CD4-positive, alpha-beta T cell treated with Interleukin-17A for 1 hour (primary cell): Measurements from ENCODE around the gene PNLDC1.
"Not testable (repeated sequence)": the region's sequence is repeated elsewhere in the genome, so short reads cannot be mapped to it uniquely, and the experiment has no call there.

ENCODE experiments used
- DNase-seq: peaks from one replicate; pipeline ENCODE4 v3.0.0-alpha.2; 2020

PNLDC1 gene

DNA sequence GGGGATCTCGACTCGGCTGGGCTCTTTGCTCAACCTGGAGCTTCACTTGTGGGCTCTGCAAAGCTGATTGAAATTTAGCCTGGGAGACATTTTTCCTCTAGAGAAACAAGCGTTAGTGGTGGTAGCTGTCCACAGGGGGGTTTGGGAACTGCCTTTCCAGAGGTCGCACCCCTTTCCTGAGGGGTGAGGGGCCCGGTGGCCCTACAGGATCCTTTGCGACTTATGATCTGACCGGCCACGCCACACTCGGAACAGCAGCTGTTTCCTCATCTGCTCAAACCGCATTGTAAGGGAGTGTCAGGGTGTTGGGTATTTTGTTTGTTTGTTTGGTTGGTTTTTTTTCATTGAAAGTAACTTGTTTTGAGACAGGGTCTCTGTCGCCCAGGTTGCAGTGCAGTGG is 21.0 kb downstream of the PNLDC1 start:
- DNase-seq: no peak

DNA sequence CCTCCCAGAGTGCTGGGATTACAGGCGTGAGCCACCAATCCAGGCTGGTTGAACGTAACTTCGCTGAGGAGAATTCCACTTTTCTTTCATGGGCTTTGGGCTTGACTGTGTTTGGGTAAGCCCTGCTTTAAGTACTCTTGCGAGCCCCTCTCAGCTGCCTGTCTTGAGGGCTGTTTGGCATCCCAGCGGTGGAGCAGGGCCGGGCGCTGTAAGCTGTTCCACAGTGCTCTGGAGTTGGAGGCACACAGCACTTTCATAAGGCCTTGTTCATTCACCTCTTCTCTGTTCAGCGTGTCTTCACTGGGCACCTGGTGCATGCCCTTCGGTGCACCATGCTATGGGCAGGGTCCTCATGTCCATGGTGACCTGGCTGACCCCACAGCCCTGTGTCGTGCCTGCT is 21.6 kb downstream of the PNLDC1 start:
- no peak for DNase-seq

DNA sequence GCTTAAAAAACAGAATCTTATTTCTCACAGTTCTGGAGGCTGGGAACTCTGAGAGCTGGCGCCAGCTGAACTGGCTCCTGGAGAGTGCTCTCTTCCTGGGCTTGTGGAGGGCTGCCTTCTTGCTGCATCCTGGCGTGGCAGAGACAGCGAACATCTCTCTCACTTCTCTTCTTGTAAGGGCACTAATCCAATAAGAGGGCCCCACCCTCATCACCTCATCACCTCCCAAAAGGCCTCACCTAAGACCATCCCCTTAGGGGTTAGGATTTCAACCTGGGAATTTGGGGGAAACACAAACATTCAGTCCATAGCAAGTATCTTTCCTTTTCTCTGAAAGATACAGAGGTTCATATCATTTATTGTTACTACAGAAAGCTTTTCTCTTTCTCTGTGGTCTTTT is 23.9 kb downstream of the PNLDC1 start:
- no peak for DNase-seq

DNA sequence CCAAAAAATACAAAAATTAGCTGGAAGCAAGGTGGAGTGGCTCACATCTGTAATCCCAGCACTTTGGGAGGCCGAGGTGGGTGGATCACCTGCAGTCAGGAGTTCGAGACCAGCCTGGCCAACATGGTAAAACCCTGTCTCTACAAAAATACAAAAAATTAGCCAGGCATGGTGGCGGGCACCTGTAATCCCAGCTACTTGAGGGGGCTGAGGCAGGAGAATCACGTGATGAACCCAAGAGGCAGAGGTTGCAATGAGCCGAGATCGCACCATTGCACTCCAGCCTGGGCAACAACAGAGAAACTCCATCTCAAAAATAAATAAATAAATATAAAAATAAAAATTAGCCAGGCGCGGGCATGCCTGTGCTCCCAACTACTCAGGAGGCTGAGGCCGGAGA is 24.6 kb downstream of the PNLDC1 start:
- not testable (repeated sequence) for DNase-seq

DNA sequence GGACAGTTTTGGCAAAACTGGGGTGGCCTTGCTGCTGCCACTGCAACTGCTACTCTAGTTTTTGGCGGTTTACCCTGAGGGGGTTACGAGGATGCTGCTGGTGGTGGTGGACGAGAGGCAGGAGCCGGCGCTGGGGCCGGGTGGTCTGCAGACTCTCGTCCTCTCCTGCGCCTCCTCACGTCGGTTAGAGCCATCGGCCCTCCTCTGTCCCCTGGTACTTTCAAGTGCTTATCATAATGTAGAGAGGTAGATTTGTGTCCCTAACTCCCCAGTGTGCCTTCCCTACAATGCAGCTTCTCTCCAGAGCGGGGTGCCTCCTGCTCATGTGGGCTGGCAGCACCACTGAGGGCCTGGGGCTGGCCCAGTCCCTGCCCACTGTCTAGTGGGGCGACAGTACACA is 25.9 kb downstream of the PNLDC1 start:
- no peak for DNase-seq

DNA sequence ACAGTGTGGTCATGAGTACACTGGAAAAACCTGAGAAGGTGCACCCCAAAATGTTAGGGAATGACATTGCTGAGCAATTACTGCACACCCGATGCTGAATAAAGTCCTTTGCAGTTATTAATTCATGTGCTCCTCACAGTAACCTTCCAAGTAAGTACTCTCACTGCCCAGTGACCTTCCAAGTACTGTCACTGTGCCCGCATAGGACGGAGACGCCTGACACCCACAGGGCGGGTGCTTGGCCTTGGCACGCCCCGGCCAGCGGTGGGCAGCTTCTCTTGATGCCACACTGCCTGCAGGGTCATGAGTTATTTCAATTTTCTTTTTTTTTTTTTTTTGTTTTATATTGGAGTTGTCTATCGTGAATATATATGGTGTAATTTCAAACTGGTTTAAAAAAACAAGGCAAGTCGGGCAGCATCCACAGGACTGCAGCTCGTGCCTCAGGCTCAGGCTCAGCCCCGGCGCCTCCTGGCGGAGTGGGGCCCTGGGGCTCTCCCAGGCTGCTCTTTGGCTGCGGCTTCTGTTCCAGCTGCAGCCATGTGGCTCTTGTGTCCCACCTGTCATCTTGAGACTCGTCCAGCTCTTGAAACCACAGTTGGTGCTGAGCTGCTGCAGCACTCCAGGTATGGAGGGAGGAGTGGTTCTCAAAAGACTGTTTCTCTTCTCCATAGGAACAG is 27.0 kb downstream of the PNLDC1 start:
- no peak for DNase-seq

DNA sequence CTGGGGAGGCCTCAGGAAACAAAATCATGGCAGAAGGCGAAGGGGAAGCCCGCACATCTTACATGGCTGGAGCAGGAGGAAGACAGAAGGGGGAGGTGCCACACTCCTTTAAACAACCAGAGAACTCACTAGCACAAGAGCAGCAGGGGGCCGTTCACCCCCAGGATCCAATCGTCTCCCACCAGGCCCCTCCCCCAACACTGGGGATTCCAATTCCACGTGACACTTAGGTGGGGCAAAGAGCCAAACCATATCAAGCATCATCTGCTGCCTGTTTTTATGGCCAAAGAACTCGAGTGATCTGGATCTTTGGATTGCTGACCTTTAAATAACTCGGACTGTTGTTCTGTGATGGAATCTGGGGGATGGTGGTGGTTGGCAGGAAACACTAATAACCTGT is 28.0 kb downstream of the PNLDC1 start:
- no peak for DNase-seq

DNA sequence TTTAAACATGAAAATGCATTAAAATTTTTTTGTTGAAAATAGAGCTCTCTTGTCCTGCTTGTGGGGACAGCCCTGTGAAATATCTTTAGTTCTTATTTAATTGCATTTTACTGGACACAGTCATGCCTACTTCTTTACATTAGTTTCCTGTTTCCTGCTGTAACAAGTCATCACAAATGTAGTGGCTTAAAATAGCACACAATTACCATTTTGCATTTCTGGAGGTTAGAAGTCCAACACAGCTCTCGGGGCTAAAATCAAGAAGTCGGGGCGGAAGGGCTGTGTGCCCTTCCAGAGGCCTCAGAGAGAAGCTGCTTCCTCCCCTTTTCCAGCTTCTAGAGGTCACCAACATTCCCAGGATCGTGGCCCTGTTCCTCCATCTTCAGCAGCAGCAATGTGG is 29.4 kb downstream of the PNLDC1 start:
- DNase-seq: no peak

DNA sequence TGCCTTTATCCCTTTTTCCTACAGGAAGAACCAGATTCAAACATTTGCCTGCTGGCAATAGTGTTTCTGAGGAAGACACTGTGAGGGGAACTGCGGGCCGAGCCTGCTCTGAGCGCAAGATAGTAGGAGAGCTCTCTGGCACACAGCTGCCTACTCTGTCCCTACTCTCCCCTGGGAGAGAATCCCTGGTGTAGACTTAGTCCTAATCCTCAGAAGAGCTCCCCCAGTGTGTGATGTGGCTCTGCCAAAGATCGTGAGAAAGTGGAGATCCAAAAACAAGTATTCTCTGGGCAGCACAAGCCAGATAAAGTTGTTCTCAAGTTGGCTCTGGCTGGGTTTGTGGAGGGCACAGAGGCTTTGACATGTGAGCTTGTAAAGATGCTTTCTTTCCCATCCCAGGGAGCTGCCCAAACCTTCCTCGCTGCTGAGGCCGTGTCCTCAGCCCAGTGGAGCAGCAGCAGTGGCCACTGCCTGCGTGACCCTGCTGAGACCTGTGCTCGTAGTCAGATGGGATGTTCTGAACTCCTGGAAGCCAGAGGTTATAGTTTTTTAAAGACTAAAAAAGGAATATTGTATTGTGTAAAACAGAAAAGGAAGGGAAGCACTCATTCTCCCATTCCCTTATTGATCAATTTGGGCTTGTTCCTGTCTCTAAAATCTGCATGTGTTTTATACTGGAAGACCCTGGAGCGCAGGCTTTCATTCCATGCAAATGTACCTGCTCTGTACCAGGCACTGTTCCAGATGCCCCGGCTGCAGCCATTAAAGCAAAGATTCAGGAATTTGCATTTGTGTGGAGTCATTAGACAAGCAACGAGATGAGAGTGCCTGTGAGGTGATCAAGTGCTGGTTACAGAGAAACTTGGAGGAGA is 30.7 kb downstream of the PNLDC1 start:
- DNase-seq: no peak

DNA sequence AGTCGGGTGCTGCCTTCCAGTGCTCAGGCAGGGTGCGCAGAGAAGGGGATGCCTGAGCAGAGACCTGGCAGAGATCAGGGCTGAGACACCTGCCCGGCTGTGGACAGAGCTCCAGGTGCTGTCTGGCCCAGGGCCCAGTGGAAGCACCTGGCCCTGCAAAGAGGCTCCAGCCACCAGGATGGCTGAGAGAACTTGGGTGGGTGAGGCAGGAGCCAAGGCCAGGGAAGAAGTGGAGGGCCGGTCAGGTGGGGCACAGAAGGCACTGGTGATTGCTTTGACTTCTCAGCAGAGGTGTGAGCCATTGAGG is 31.2 kb downstream of the PNLDC1 start:
- no peak for DNase-seq

DNA sequence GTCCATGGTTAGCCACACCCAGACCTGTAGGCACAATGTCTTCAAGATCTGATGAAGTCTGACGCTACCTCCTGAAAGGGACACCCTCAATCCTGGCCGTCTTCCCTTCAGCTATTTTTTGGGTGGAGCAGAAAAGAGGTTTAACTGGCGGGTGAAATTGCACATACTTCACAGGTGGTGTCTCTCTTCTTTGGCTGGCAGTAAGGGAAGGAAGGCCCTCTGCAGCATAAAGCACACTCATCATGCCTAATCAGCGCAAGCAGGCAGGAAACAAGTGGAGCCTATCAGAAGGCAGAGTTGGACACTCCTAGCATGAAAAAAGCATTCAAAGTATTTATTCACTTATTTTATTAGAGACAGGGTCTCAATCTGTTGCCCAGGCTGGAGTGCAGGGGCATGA is 32.9 kb downstream of the PNLDC1 start:
- no peak for DNase-seq

DNA sequence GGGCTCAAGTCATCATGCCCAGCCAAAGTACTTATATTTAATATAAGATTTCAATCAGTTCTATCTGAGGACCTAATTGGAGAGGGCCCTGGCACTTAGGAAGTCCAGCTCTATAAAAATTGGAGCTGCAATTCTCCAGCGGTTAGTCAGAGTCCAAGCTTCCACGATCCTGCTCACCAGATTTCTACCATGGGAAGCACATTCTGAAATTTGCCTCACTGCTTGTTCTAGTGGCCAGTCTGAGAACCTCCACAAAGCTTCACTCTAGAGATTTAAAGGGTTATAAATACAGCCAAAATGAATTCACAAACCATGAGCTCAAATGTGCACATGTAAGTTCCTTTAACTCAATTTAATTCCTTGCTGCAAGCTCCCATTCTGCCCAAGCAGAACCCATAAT is 33.5 kb downstream of the PNLDC1 start:
- DNase-seq: no peak

DNA sequence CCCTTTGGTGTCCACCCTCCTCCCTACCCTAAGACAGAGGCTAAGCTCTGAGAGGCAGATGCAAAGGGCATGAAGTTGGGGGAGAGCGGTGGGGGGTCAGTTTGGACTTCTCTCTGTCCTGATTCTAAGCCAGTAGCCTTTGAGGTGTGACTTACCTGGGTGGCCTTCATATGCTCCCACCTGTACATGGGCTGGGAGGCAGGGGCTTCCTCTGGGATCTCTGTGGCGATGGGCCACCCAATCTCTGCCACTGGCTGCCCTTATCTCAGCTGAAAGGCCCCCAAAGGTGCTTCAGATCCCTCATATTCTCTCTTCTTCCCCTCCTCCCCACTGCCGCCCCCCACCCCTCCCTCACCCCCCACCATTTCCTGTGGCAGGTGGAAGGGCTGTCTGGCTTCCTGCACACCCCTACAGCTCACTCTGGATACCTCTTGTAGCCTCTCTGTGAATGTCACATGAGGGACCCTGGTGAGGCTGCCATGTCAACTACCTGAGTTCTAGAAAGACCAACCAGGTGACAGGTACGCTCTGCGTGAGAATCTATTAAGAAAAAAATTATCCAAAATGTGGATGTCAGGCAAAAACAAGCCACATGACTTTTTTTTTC is 34.0 kb downstream of the PNLDC1 start:
- DNase-seq: no peak

DNA sequence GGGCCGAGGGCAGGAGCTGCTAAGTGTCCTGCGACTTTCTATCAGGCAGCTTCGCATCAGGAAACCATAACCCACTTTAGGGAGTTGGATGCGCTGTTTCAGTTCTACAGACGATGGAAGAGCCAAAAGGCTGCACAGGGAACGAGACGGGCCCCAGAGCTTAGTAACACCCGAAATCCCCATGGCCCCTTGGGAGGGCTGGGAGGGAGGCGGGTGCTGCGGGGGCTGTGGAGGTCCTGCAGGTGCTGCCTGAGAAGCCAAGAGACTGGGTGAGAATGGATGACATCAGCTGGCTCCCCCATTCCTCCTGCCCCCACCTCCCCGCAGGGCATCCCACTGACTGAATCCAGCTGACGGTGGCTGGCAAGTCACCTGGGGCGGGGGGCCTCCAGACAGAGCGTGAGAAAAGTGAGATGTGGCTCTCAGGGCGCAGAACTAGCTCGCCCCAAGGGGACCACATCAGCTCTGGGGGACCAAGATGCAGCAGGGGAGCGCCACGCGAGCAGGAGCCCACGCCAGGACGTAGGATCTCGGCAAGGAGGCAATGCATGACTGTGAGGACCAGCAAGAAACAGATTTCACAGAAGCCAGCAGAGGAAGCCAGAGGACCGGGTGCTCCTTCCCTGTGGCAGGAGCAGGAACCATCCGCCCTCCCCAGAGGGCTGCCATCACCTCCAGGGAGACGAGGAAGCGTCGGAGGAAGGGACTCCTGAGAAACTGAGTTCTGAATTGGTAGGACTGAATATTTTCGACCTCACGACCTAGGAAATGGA is 36.8 kb downstream of the PNLDC1 start:
- DNase-seq: no peak

DNA sequence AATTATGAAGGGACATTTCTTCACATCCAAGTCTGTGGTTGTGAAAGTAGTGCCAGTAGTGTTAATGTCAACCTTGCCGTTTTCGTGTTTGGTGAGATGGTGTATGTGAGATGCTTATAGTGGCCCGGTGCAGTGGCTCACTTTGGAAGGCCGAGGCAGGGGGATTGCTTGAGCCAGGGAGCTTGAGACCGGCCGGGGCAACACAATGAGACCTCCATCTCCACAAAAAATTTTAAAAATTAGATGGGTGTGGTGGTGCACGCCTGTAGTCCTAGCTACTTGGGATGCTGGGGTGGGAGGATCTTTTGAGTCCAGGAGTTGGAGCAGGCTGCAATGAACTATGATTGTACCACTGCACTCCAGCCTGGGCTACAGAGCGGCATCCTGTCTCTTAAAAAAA is 37.4 kb downstream of the PNLDC1 start:
- DNase-seq: no peak

DNA sequence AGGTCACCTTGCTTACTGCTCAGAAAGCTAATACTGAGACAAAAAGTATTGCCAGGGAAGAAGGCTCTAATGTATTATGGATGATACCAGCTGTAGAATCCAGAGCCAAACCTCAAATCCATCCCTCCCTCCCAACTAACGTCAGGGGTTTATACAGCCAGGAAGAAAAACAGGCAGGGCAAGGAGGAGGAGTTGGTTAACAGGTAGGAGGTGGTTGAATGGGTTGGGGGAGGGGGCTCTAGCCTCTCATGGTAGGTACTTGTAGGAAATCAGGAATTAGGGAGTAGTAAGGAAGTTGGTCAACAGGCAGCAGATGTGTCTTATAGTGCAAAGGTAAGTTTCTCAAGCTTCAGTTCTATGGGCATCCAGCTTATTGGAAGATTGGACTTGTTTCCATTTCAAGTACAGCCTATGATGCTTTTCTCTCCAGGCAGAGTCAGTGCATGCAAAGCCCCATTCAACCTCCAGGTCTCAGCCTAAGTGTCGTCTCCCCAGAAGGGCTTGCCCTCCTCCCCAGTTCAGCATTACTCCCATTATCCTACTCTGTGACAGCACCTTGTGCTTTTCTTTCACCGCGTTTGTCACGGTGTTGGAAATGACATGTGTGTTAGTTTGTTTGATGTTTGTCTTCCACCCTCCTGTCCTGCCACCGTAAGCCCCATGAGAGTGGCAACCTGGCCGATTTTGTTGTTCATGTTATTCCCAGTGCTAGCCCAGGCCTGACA is 38.1 kb downstream of the PNLDC1 start:
- DNase-seq: no peak

DNA sequence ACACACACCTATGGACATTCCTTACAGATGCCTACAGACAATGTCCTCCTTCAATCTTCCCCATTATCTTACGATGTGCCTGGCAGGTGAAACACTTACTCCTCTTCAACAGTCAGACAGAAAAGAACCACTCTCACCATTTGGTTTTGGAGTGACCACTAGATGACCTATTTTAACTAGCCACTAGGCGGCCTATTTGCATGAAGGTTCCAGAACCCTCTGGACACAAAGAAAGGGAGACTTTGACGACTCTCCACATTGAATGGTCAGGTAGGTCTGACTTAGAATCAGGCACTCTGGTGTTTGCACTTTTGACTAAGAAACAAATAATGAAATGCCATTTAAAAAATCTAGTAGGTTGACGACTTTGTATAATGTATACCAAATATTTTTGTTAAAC is 42.0 kb downstream of the PNLDC1 start:
- no peak for DNase-seq

DNA sequence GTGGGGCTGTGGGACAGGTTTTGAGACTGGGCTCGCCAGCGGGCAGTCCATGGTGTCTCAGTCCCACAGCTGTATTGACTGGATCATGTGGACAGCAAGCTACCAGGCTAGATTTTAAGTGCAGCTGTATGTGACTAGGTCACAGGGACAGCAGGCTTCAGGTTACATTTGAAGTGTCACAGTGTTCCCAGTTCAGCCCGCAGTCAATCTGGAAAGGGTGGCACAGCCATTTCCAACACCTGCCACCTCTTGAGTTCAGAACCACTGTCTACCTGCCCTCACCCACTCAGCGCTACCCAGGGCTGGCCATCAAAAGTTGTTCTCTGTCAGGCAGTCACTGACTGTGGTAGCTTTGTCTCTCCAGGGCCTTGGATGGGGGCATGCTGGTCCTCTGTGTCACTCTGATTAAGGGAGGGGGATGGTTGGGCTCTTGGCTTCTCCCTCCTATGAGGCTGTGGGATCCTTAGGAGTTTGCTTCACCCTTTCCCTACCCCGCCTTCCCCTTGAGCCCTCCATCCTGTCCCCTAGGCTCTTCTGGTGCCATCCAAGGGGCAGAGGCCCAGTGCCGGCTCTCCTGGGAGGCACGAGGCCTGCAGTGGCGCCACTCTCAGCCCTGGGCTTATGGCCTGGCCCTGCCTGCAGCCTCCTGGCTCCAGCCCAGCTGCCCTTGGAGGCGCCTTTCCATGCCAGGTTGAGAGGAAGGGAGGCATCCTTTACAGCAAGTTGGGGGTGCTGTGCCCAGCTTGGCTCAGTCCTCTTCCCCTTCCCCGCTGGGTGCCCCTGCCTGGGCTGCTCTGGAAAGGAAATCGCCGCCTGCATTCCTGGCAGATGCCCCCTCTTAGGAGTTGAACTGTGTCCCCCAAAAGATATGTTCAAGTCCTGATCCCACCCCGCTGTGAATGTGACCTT is 44.9 kb downstream of the PNLDC1 start:
- no peak for DNase-seq

DNA sequence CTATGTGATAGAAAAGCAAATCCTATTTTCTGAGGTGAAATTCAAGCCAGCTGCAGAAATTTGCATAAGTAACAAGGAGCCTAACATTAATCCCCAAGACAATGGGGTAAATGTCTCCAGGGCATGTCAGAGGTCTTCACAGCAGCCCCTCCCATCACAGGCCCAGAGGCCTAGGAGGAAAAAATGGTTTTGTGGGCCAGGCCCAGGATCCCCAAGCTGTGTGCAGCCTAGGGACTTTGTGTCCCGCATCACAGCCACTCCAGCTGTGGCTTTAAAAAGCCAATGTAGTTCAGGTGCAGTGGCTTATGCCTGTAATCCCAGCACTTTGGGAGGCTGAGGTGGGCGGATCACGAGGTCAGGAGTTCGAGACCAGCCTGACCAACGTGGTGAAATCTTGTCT is 48.5 kb downstream of the PNLDC1 start:
- not testable (repeated sequence) for DNase-seq

DNA sequence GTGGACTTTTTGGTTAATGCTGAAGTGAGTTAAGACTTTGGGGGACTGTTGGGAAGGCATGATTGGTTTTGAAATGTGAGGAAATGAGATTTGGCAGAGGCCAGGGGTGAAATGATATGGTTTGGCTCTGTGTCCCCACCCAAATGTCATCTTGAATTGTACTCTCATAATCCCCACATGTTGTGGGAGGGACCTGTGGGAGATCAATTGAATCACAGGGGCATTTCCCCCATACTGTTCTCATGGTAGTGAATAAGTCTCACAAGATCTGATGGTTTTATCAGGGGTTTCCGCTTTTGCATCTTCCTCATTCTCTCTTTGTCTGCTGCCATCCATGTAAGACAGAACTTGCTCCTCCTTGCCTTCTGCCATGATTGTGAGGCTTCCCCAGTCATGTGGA is 49.8 kb downstream of the PNLDC1 start:
- DNase-seq: not testable (repeated sequence)

DNA sequence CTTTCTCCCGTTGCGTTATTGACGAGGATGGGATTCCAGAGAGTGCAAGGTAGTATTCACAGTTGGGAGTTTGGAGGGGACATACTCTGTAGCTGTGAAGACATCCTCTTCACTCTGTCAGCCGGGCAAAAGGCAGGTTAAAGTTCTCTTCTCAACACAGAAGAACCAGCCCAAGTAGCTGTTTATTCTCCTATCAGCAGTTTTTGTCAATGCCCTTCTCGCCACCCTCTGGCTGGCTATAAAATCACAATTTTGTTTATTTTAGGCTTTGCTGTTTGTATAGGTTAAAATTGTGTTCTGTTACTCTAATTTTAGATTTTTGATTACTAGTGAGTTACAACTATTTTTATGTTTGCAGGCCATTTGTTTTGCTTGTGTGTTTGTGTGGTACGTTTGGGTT is 52.8 kb downstream of the PNLDC1 start:
- peak; percentile 36 for DNase-seq

DNA sequence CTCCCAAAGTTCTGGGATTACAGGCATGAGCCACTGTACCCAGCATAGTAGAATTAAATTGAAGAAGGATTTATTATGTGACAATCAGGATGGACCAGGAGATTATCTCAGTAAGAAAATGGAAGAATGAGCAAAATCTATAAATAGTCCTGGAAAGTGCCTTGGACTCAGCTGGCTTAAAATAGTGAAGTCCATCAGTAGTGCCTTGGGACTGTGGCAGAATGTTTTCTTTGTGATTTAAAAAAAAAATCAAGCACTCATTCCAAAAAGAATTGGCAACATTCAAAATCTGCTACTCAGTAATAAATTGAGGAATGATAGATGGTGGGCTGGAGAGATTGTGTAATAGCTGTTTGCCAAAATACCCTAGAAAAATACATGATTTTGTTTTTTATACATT is 53.7 kb downstream of the PNLDC1 start:
- DNase-seq: no peak
